GM18867 (cell line): ENCODE measurements around the gene PHF12.
"Not testable (repeated sequence)": the region's sequence is repeated elsewhere in the genome, so short reads cannot be mapped to it uniquely, and the experiment has no call there.

Experiments
- ATAC-seq: cut with Tn5 transposase; IDR thresholded peaks from one replicate; pipeline ENCODE4 v1.9.1; 2021; ENCODE audit warnings: mild to moderate bottlenecking, moderate library complexity; ENCODE audit not compliant: unreplicated experiment

PHF12 gene

GRCh38 chr17:28935744-28936460, 15.4 kb downstream of the PHF12 start:
- ATAC-seq, result no peak

- ATAC-seq, result not testable (repeated sequence)
Observed at GRCh38 chr17:28934508-28934907, 16.8 kb downstream of the PHF12 start.

GRCh38 chr17:28929787-28930186, 21.5 kb downstream of the PHF12 start:
- ATAC-seq, result no peak

- no peak for ATAC-seq
Observed at GRCh38 chr17:28928061-28928460, 23.3 kb downstream of the PHF12 start.

GRCh38 chr17:28926786-28927185, 24.5 kb downstream of the PHF12 start:
- no peak for ATAC-seq

GRCh38 chr17:28926366-28926765, 25.0 kb downstream of the PHF12 start:
- no peak for ATAC-seq

- peak; percentile 64 for ATAC-seq
Observed at GRCh38 chr17:28925912-28926365, 25.4 kb downstream of the PHF12 start.

- ATAC-seq, result no peak
Observed at GRCh38 chr17:28920201-28920600, 31.1 kb downstream of the PHF12 start.

GRCh38 chr17:28918295-28918694, 33.0 kb downstream of the PHF12 start:
- no peak for ATAC-seq

- no peak for ATAC-seq
Observed at GRCh38 chr17:28917465-28917864, 33.9 kb downstream of the PHF12 start.

GRCh38 chr17:28917029-28917428, 34.3 kb downstream of the PHF12 start:
- no peak for ATAC-seq

GRCh38 chr17:28916302-28916934, 34.9 kb downstream of the PHF12 start:
- no peak for ATAC-seq

GRCh38 chr17:28912938-28913333, 38.4 kb downstream of the PHF12 start:
- ATAC-seq, result no peak

GRCh38 chr17:28912281-28912937, 38.9 kb downstream of the PHF12 start:
- no peak for ATAC-seq

GRCh38 chr17:28911411-28912045, 39.8 kb downstream of the PHF12 start:
- no peak for ATAC-seq

- no peak for ATAC-seq
Observed at GRCh38 chr17:28910534-28910933, 40.8 kb downstream of the PHF12 start.

- no peak for ATAC-seq
Observed at GRCh38 chr17:28908640-28909167, 42.6 kb downstream of the PHF12 start.

GRCh38 chr17:28907709-28908475, 43.4 kb downstream of the PHF12 start:
- ATAC-seq, result no peak

GRCh38 chr17:28906706-28907438, 44.4 kb downstream of the PHF12 start:
- ATAC-seq, result no peak

GRCh38 chr17:28906276-28906675, 45.0 kb downstream of the PHF12 start:
- no peak for ATAC-seq
